ENCODE measurements around the gene MYO5B.
A peak's percentile ranks its signal among the peaks of the same experiment; 100 is the strongest.

GRCh38 chr18:49899657-49900330 lies 295.2 kb downstream of the MYO5B start:
- 0 out of 2 replicates have a peak, but pooled peaks have one; percentile 4 for TF ChIP-seq CTCF (IDR thresholded peaks at IDR 0.05)
- TF ChIP-seq ZFX (IDR thresholded peaks at IDR 0.05; ENCODE audit: borderline replicate concordance): no peak

Data from 22Rv1 (cell line).